UCSD-AML1 (cell line): ENCODE results near the gene CYB5B.
A peak's percentile ranks its signal among the peaks of the same experiment; 100 is the strongest.

Source experiments
- DNase-seq: peaks from one replicate; lab custom pipeline; 2025; ENCODE audit not compliant: unreplicated experiment; lab: John Stamatoyannopoulos, UW

The CYB5B gene

GRCh38 chr16:69482410-69482991, 58.1 kb downstream of the CYB5B start:
- DNase-seq, result no peak

GRCh38 chr16:69483611-69484010, 59.2 kb downstream of the CYB5B start:
- DNase-seq, result no peak

GRCh38 chr16:69485361-69485760, 60.9 kb downstream of the CYB5B start:
- no peak for DNase-seq

GRCh38 chr16:69485816-69486215, 61.4 kb downstream of the CYB5B start:
- no peak for DNase-seq

GRCh38 chr16:69486272-69486671, 61.9 kb downstream of the CYB5B start:
- no peak for DNase-seq

- DNase-seq, result no peak
These were observed 62.3 kb downstream of the CYB5B start for GRCh38 chr16:69486724-69487123.

GRCh38 chr16:69490707-69491324, 66.4 kb downstream of the CYB5B start:
- no peak for DNase-seq

- DNase-seq, result peak; percentile 20
These were observed 70.6 kb downstream of the CYB5B start for GRCh38 chr16:69494991-69495392.

- DNase-seq, result no peak
These were observed 71.4 kb downstream of the CYB5B start for GRCh38 chr16:69495821-69496220.

- no peak for DNase-seq
These were observed 72.0 kb downstream of the CYB5B start for GRCh38 chr16:69496376-69496775.

GRCh38 chr16:69496896-69497295, 72.5 kb downstream of the CYB5B start:
- DNase-seq, result no peak

GRCh38 chr16:69497876-69498596, 73.6 kb downstream of the CYB5B start:
- DNase-seq, result no peak

GRCh38 chr16:69498926-69499325, 74.5 kb downstream of the CYB5B start:
- DNase-seq, result no peak

GRCh38 chr16:69499541-69500230, 75.3 kb downstream of the CYB5B start:
- DNase-seq, result no peak

GRCh38 chr16:69500496-69500895, 76.1 kb downstream of the CYB5B start:
- no peak for DNase-seq

GRCh38 chr16:69501956-69502745, 77.7 kb downstream of the CYB5B start:
- DNase-seq, result no peak

- no peak for DNase-seq
These were observed 78.8 kb downstream of the CYB5B start for GRCh38 chr16:69503244-69503643.

- DNase-seq, result no peak
These were observed 83.8 kb downstream of the CYB5B start for GRCh38 chr16:69508033-69508755.

- no peak for DNase-seq
These were observed 84.7 kb downstream of the CYB5B start for GRCh38 chr16:69509125-69509524.

- DNase-seq, result no peak
These were observed 87.2 kb downstream of the CYB5B start for GRCh38 chr16:69511651-69512050.
